ENCODE data around the gene NPPA. TPM values are rescaled to one million over a fixed set of nuclear protein-coding genes. Genes with fewer than 3 reads are reported as not detected.

Gene NPPA
- total RNA-seq, 1 experiment from 2014 or later: not detected

DNA sequence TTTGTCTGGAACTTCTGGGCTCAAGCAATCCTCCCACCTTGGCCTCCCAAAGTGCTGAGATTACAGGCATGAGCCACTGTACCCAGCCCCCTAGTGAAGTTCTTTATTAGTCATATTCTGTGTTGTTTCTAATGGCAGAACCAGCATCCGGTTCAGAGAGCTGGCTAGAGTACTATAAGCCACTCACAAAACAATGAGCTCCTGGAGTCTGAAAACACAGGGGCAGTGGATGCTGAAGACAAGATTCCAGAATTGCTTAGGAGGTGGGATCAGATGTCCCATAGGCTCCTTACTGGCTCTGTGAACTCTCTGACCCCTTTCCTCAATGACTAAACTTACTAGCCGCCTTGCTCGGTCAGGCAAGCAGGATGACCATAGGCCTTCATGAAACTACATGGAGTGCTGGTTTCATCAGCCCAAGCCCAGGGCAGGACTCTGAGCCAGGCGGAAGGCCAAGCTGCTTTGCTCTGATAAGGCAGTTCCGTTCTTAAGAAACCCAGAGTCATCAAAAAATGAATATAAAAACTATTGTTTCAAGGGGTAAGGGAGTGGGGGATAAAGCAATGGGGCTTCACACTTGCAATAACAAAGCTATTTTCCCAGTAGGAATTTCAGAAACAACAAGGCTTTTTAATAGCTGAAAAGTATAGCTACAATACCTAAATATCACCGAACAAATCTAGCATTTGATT is 49.9 kb downstream of the NPPA start:
- no TSS peak for BruUV-seq (replicated peaks)
- intact Hi-C loops (cut with micrococcal nuclease; ENCODE audit: unreplicated experiment): no loop called here
- Mint-ChIP-seq H3K4me1 (ENCODE audit: low read depth, unreplicated experiment) (peaks cover 23% of the 10 kb centered on the region), H3K9me3 (ENCODE audit: low read depth, unreplicated experiment) (no peaks in the 10 kb centered on the region), H3K27me3 (ENCODE audit: unreplicated experiment) (no peaks in the 10 kb centered on the region), H3K4me3 (ENCODE audit: low read depth, unreplicated experiment) (no peak overlapping the region), H3K36me3 (ENCODE audit: insufficient read depth, unreplicated experiment) (peaks cover 22% of the 10 kb centered on the region), H3K27ac (ENCODE audit: unreplicated experiment) (no peak overlapping the region)
- TF ChIP-seq CTCF (IDR thresholded peaks at IDR 0.05; ENCODE audit: unreplicated experiment): no peak
- CTCF ChIA-PET: no interaction called here
- no peak for DNase-seq

DNA sequence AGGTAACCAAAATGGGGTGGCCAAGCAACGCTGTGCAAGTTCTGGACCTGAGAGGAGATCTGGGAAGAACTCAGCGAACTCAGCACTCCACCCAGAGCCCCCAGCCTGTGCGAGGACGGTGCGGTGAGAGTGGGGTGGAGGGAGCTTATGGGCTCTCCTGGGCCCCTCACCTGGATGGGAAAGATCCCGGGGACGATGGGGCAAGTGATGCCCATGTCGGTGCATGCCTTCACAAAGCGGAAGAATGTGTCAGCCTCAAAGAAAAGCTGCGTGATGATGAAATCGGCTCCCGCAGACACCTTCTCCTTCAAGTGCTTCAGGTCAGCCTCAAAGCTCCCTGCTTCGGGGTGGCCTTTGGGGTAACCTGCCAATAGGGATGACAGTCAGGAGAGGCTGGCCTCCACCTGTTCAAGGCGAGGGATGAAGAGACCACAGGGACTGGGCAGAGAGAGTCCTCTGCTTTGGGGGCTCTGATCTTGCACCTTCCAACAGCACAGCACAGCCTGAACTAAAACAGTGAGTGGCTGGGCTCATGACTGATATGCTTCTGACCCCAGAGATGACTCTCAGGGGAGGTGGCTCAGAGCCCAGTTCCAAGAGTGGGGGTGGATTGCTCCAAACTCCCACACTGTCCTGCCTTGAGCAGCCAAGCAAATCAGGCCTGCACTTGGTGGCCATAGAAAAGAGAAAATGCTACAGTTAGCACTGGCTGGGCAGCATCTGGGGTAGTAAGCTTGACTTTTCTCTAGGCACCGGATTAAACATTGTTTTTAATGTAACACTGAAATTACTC is 51.4 kb downstream of the NPPA start:
- no peak overlapping the region for H3K4me3 Mint-ChIP-seq (ENCODE audit: low read depth, unreplicated experiment)
- DNase-seq: no peak
- intact Hi-C loops (cut with micrococcal nuclease; ENCODE audit: unreplicated experiment): no loop called here
- H3K4me1 Mint-ChIP-seq (ENCODE audit: low read depth, unreplicated experiment): peaks cover 24% of the 10 kb centered on the region
- BruUV-seq (replicated peaks): no TSS peak
- H3K27ac Mint-ChIP-seq (ENCODE audit: unreplicated experiment): no peak overlapping the region
- no peaks in the 10 kb centered on the region for H3K9me3 Mint-ChIP-seq (ENCODE audit: low read depth, unreplicated experiment)
- TF ChIP-seq CTCF (IDR thresholded peaks at IDR 0.05; ENCODE audit: unreplicated experiment): no peak
- CTCF ChIA-PET: no interaction called here
- H3K36me3 Mint-ChIP-seq (ENCODE audit: insufficient read depth, unreplicated experiment): peaks cover 35% of the 10 kb centered on the region
- no peaks in the 10 kb centered on the region for H3K27me3 Mint-ChIP-seq (ENCODE audit: unreplicated experiment)

Other genes with a start within 250 kb of the NPPA start
- gene FBXO2, start 193.4 kb downstream of the NPPA start, total RNA-seq (2022): 3.3 and 4.0 TPM in 2 replicates
- 9.8 and 10.1 TPM in 2 replicates for gene FBXO44, start 192.9 kb downstream of the NPPA start, total RNA-seq (2022)
- gene FBXO6, start 183.6 kb downstream of the NPPA start, total RNA-seq (2022): 3.0 and 3.9 TPM in 2 replicates
- gene MAD2L2, start 166.6 kb downstream of the NPPA start, total RNA-seq (2022): 19.2 and 23.4 TPM in 2 replicates
- gene DRAXIN, start 156.1 kb downstream of the NPPA start, total RNA-seq (2022): not detected in 2 replicates
- 30.4 and 41.2 TPM in 2 replicates for gene AGTRAP, start 111.6 kb downstream of the NPPA start, total RNA-seq (2022)
- not detected in 2 replicates for gene C1orf167, start 85.6 kb downstream of the NPPA start, total RNA-seq (2022)
- 16.4 and 21.0 TPM in 2 replicates for gene MTHFR, start 41.8 kb downstream of the NPPA start, total RNA-seq (2022)
- 17.4 and 23.6 TPM in 2 replicates for gene CLCN6, start 41.6 kb downstream of the NPPA start, total RNA-seq (2022)
- gene NPPB, start 11.2 kb upstream of the NPPA start, total RNA-seq (2022): not detected in 2 replicates
- 33.7 and 37.8 TPM in 2 replicates for gene KIAA2013, start 78.6 kb upstream of the NPPA start, total RNA-seq (2022)
- gene PLOD1, start 86.9 kb upstream of the NPPA start, total RNA-seq (2022): 77.2 and 80.2 TPM in 2 replicates
- 61.8 and 66.5 TPM in 2 replicates for gene MFN2, start 132.7 kb upstream of the NPPA start, total RNA-seq (2022)
- 23.4 and 28.8 TPM in 2 replicates for gene MIIP, start 171.7 kb upstream of the NPPA start, total RNA-seq (2022)
- gene TNFRSF8, start 215.5 kb upstream of the NPPA start, total RNA-seq (2022): not detected in 2 replicates